ENCODE results near the gene SERPINB5.

DNA sequence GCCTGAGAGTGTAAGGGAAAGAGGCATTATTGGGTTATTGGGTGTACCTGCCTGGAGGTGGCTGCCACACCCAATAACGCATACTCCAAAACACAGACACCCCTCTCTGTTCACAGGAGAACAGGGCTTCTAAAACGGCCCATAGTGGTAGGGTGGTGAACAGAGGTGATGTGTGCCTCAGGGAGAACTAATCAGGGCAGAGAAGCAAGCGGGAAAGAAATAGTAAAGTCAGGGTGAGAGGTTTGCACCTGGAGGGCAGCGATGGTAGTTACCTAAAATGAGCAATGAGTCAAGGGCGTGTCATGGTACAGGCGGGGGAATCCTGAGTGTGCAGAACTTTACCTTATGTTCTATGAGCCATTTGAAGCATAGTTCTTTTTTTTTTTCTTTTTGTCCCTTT, 32.9 kb upstream of the SERPINB5 start:
- TF ChIP-seq POLR2AphosphoS5 (IDR thresholded peaks at IDR 0.05; ENCODE audit: low read depth, low read length): no peak
- TF ChIP-seq, protein P1, sequence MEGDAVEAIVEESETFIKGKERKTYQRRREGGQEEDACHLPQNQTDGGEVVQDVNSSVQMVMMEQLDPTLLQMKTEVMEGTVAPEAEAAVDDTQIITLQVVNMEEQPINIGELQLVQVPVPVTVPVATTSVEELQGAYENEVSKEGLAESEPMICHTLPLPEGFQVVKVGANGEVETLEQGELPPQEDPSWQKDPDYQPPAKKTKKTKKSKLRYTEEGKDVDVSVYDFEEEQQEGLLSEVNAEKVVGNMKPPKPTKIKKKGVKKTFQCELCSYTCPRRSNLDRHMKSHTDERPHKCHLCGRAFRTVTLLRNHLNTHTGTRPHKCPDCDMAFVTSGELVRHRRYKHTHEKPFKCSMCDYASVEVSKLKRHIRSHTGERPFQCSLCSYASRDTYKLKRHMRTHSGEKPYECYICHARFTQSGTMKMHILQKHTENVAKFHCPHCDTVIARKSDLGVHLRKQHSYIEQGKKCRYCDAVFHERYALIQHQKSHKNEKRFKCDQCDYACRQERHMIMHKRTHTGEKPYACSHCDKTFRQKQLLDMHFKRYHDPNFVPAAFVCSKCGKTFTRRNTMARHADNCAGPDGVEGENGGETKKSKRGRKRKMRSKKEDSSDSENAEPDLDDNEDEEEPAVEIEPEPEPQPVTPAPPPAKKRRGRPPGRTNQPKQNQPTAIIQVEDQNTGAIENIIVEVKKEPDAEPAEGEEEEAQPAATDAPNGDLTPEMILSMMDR (IDR thresholded peaks at IDR 0.05): no peak
- TF ChIP-seq, protein P2, sequence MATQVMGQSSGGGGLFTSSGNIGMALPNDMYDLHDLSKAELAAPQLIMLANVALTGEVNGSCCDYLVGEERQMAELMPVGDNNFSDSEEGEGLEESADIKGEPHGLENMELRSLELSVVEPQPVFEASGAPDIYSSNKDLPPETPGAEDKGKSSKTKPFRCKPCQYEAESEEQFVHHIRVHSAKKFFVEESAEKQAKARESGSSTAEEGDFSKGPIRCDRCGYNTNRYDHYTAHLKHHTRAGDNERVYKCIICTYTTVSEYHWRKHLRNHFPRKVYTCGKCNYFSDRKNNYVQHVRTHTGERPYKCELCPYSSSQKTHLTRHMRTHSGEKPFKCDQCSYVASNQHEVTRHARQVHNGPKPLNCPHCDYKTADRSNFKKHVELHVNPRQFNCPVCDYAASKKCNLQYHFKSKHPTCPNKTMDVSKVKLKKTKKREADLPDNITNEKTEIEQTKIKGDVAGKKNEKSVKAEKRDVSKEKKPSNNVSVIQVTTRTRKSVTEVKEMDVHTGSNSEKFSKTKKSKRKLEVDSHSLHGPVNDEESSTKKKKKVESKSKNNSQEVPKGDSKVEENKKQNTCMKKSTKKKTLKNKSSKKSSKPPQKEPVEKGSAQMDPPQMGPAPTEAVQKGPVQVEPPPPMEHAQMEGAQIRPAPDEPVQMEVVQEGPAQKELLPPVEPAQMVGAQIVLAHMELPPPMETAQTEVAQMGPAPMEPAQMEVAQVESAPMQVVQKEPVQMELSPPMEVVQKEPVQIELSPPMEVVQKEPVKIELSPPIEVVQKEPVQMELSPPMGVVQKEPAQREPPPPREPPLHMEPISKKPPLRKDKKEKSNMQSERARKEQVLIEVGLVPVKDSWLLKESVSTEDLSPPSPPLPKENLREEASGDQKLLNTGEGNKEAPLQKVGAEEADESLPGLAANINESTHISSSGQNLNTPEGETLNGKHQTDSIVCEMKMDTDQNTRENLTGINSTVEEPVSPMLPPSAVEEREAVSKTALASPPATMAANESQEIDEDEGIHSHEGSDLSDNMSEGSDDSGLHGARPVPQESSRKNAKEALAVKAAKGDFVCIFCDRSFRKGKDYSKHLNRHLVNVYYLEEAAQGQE (IDR thresholded peaks at IDR 0.05; ENCODE audit: insufficient read depth in 1 of 2, low read depth in 2 of 2, low read length in 1 of 2): no peak
